Measurements from ENCODE around the gene DYSF.

The DYSF gene

GRCh38 chr2:71455741-71456569 lies 2.6 kb downstream of the DYSF start:
- in situ Hi-C loops (cut with MboI; ENCODE audit: low sequenced_read_pairs): no loop called here

DNA sequence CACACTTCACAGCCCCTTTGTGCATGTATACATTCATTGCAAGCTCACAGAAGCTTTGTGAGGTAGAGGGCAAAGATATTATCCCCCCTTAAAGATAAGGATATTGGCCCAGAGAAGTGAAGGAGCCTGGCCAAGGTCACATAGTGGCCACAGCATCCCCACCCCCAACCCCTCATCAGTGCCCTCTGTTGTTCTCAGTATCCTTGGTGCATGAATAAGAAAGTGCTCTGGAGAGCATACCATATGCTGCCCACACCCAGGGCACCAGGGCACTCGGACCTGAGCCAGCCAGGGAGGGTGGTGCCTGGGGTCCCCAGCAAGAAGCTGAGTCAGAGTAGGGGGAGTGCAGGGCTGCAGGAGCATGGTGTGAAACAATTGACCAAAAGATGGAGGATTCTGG lies 3.3 kb downstream of the DYSF start:
- in situ Hi-C loops (cut with MboI; ENCODE audit: low sequenced_read_pairs): no loop called here

- in situ Hi-C loops (cut with MboI; ENCODE audit: low sequenced_read_pairs): no loop called here
Observed at GRCh38 chr2:71457123-71457915, 4.0 kb downstream of the DYSF start.

DNA sequence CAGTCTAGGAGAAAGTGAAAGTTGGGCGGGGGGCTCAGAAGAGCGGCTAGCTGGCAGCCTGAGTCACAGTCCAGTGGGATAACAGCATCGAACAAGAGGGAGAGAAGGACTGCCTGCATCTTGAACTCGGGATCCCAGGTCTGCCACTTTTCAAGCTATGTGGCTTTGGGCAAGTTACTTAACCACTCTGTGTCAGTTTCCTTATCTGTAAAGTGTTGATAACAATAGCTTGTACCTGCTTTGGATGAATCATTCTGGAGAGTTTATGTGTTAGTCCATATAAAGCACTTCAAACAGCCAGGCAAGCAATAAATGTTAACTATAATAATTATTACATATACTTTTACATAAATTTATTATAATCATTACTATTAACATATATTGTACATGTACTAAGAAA lies 4.6 kb downstream of the DYSF start:
- in situ Hi-C loops (cut with MboI; ENCODE audit: low sequenced_read_pairs): no loop called here

DNA sequence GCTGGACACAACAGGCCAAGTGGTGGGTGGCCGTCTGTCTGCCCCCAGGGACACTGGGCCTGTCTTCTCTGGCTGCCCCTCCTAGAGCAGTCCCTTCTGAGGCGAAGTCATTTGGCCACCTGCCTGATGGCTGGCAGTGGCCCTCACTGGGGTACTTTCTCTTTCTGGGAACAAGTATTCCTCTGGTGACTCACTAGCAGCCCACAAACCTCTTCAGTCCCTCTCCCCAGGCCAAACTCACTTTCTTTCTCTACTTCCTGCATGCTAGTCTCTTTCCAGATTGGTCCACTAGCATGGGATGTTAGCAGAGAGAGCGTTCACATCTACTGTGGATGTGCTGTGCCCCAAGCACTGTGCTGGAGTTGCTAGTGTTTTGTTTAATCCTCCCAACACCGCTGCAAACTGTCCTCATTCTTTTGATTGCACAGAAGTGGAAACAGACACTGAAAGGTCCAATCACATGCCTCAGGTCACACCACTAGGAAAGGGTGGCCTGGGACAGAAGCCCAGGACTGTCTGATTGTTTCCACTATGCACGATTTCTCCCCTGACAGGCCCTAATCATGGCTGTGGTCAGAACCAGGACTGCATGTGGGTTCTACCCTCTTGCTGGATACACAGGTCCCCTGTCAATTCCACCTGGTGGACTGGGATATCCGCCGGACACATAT lies 5.2 kb downstream of the DYSF start:
- in situ Hi-C loops (cut with MboI; ENCODE audit: low sequenced_read_pairs): no loop called here

DNA sequence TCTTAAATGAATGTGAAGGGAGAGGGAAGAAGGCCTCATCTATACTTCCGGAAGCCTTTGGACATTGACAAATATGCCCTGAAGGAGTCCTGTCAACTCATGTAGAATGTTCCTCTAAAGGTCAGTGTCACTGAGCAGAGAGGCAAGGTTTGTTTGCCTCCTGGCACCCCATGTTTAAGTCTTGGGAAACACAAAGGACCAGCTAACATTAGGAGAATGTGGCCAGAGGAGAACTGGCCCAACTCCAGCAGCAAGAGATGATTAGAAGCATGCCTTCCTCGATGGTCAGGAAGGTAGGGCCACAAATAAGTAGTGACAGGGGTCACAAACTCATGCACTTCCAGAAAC lies 5.7 kb downstream of the DYSF start:
- in situ Hi-C loops (cut with MboI; ENCODE audit: low sequenced_read_pairs): no loop called here

DNA sequence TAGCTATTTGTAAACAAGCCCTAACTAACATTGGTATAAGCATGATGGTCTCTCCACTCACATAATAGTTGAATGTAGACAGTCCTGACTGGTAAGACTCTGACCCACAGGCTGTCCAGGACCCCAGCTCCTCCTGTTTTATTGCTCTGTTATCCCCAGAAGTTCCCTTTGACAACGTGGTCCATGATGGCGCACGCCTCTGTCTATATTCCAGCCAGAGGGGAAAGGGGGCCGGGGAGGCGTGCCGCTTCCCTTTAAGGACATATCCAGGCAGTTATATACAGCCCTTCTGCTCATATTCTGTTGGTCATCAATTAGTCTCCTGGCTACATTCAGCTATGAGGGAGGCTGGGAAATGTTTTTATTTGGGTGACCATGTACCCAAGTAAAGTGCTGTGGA lies 6.7 kb downstream of the DYSF start:
- in situ Hi-C loops (cut with MboI; ENCODE audit: low sequenced_read_pairs): no loop called here

DNA sequence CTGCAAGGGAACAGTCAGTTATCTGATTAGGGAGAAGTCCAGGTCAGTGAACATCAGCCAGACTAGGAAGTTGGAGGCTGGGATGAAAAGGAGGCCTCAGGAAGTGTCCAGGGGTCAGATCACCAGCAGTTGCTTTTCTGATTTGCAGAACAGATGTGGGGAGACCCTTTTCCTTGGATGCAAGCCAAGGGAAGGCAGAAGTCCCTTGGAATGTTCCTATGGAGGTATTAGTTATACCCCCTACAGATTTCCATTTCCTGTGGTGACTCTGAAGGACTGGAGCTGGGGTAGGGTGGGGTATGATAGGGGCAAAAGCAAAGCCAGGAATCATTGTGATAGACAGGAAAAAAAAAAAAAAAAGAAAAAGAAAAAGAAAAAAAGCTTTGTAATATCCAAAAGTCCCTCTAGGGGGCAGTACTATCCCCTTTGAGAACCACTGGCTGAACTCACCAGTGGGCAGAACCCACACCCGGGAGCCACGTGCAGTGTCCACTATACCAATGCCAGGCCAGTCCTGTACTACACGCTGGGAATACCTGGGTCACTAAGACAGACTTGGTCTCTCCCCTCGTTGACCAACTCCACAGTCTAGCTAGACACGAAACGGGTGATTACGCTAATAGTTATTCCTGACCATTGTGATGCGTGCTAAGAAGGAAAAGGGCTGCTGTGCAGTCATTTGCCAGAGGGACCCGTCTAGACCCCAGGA lies 7.4 kb downstream of the DYSF start:
- in situ Hi-C loops (cut with MboI; ENCODE audit: low sequenced_read_pairs): no loop called here

DNA sequence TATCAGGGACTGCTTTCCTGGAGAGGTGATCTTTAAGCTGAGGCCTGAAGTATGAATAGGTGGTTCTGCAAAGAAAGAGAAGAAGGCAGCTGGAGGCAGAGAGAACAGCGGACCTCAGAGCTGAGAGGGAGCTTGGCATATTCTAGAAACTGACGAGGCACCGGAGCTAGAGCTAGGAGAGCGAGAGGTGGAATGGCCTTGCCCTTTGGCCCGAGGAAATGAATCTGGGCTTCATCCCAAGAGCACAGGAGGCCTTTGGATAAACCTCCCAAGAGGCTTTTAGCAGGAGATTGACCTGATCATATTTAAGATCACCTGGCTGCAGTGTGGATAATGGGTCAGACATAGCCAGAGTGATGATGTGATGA lies 7.9 kb downstream of the DYSF start:
- in situ Hi-C loops (cut with MboI; ENCODE audit: low sequenced_read_pairs): no loop called here

DNA sequence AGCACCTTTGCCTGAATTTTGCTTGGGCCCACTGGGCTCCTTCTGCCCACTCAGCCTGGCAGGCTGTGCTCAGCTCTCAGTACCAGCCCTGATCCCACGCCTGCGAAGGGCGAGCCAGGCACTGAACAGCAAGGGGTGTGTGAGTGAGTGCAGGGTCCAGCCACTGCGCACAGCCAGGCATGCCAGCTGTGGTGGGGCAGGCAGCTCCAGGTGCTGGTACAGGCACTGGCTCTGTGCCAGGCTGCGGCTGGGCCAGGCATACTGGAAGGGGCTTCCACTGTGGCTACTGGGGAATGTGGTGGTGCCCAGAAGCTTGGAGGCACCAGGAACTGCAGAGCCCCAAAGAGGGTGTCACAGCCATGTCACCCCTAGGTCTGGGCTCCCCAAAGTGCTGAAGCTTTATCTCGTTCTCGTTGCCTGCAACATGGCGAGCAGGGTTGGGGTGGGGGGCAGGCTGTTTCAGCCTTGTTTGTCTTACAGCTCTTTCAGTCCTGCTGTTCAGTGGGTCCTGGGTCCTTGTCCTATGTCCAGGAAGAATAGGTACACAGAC lies 8.8 kb downstream of the DYSF start:
- in situ Hi-C loops (cut with MboI; ENCODE audit: low sequenced_read_pairs): no loop called here

GRCh38 chr2:71462641-71463341 lies 9.4 kb downstream of the DYSF start:
- in situ Hi-C loops (cut with MboI; ENCODE audit: low sequenced_read_pairs): no loop called here

GRCh38 chr2:71463342-71463654 lies 9.9 kb downstream of the DYSF start:
- in situ Hi-C loops (cut with MboI; ENCODE audit: low sequenced_read_pairs): no loop called here

- in situ Hi-C loops (cut with MboI; ENCODE audit: low sequenced_read_pairs): no loop called here
Observed at GRCh38 chr2:71464389-71464788, 11.0 kb downstream of the DYSF start.

DNA sequence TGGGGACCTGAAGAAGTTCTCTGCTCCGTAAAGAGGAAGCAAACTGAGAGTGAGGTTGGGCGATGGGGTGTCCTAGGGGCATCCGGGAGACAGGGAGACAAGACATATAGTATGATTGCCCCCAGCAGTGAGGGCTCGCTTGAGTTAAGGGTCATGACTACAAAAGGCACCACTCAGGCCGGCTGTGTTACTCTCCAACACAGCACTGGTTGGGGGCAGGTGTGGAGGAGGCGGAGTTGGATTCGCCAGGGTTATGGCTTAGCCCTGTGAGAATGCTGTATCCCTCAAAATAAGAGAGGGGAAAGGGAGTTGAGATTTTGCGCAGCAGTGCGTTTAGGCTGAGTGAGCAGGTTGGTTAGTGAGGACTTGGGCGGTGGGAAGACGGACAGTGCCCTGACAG lies 12.0 kb downstream of the DYSF start:
- in situ Hi-C loops (cut with MboI; ENCODE audit: low sequenced_read_pairs): no loop called here

GRCh38 chr2:71465961-71466300 lies 12.6 kb downstream of the DYSF start:
- in situ Hi-C loops (cut with MboI; ENCODE audit: low sequenced_read_pairs): no loop called here

GRCh38 chr2:71466301-71467179 lies 13.2 kb downstream of the DYSF start:
- in situ Hi-C loops (cut with MboI; ENCODE audit: low sequenced_read_pairs): no loop called here

DNA sequence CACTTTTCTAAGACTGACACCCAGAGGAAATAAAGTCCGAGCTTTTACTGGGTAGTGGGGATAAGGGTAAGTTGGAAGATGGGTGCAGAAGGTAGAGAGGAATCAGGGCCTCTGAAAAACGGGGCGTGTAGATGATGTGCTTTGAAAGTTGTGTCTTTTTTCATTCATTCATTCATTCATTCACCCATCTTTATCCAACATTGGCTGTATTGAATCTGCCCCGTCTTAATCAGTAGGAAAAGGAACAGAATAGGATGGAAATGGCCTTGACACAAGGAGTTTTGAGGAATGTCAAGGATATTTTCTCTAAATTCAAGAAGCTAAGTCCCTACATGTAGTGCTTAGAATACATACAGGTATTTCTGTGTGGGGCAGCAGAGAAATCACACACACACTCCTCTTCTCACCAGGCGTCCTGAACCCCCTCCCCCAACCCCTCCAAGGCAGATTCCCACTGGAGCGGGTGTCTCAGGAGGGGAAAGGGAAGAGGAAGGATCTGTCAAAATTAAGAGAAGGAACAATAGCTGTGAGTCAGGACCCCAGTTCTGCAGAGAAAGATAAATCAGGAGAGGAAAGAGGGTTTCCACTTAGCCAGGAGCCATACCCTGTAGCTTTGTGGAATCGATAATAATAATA lies 13.9 kb downstream of the DYSF start:
- in situ Hi-C loops (cut with MboI; ENCODE audit: low sequenced_read_pairs): no loop called here

GRCh38 chr2:71468279-71469015 lies 15.1 kb downstream of the DYSF start:
- in situ Hi-C loops (cut with MboI; ENCODE audit: low sequenced_read_pairs): no loop called here

All from HL-60/S4 treated with retinoic acid at 250 ng/mL for 4 days and 3 days (cell line).